GF-D8 (cell line): ENCODE measurements around the gene RNPC3.
"Not testable (repeated sequence)": the region's sequence is repeated elsewhere in the genome, so short reads cannot be mapped to it uniquely, and the experiment has no call there.

Experiments used
- DNase-seq: peaks from one replicate; lab custom pipeline; 2025; lab: John Stamatoyannopoulos, UW

The RNPC3 gene

DNA sequence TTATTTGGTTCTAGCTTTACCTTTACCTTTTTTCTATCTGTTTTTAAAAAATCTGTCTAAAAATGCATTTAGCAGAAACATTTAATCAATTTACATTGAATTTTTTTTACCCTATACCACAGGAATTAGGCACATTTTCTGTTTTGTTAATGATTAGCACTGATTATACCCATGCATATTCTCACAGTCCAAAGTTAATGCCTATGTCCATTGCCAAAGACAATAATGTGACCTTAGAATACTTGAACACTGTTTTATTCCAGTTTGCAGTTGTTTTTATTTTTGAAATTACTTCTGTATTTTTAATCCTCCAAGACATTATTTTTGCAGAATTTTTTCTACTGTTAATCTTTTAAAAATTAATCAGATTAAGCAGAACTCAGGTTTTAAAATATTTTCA lies 34.9 kb downstream of the RNPC3 start:
- DNase-seq, result no peak

DNA sequence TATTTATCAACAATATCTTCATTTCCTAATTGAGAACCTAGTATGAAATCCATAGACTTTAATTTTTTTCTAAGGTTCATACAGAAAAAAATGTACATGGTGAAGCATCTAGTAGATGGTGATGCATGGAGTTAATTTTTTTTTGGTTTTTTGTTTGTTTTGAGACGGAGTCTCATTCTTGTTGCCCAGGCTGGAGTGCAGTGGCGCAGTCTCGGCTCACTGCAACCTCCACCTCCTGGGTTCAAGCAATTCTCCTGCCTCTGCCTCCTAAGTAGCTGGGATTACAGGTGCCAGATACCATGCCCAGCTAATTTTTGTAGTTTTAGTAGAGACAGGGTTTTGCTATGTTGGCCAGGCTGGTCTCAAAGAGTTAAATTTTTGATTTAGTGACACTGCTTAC lies 35.6 kb downstream of the RNPC3 start:
- not testable (repeated sequence) for DNase-seq

DNA sequence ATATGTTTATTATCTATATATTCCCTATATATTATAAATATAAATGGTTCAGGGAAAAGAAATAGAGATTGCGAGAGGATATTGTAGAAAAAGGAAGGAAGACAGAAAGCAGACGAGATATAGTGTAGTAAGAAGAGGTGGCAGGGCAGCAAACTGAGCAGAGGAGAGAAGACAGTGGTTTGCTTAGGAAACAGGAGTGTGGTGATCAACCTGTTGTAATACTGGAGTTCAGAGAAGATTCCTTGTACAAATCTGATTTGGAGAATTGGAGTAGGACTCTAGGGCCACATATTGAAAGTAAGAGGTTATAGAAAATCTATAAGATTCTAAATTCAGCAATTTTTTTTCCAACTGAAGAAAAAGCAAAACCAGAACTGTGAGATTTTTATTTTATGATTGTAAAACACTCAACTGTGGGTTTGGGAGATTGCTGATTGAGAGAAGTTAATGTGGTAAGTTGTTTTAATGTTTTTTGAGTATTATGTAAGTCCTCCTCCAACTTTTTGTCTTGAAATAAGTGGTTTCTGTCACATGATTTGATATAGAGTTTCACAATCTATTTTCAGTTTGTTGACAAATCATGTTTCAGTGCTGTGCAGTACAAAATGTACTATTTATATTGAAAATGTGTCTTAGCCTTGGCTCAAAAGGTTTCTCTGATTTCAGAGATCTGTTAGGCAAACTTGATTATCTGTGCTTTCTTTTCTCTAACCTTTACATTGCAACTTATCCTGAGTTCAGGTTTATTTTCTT lies 36.3 kb downstream of the RNPC3 start:
- DNase-seq, result peak; percentile 44

DNA sequence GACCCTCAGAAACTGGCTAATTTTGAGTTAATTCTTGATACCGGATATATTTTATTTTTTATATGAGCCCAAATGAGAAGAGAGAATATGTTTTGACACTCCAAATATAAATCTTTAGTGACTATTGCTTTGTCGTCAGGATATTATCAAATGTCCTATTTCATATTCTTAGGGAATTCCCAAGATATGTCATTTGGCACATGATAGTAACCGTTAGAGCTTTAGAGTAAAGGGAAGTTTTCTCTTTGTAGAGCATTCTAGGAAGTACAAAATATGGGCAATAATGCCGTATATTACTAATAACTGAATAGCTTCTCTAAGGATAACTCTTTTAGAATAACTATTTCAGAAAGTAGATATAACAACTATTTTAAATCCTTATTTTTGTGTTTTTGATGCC lies 37.6 kb downstream of the RNPC3 start:
- DNase-seq, result no peak

DNA sequence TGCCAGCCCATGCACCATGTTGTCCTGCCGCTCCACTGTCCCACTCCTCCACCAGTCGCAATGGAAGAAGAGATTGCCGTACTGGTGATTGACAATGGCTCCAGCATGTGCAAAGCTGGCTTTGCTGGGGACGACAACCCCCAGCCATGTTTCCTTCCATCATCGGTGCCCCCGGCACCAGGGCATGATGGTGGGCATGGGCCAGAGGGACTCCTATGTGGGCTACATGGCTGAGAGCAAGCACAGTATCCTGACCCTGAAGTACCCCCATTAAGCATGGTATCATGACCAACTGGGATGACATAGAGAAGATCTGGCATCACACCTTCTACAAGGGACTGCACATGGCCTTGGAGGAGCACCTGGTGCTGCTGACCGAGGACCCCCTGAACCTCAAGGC lies 44.0 kb downstream of the RNPC3 start:
- DNase-seq, result no peak

DNA sequence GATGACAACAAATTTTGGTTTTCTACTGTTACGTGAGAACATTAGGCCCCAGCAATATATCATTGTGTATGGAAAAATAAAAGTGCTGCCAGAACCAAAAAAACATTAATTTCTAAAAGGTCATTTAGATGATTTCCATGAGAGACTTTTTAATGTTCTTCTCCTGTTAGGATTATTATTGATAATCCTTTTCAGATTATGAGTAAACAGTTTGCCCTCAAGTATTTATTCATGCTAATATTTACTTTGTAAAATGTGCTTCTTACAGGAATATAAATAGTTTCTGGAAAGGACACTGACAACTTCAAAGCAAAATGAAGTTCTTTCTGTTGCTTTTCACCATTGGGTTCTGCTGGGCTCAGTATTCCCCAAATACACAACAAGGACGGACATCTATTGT lies 45.8 kb downstream of the RNPC3 start, which contains the start of gene AMY2B:
Gene AMY2B, plus strand, starts transcription at position 301 of the 400 bp plus-strand sequence. Its CDS starts 14 bp downstream, at position 315.
- not testable (repeated sequence) for DNase-seq

DNA sequence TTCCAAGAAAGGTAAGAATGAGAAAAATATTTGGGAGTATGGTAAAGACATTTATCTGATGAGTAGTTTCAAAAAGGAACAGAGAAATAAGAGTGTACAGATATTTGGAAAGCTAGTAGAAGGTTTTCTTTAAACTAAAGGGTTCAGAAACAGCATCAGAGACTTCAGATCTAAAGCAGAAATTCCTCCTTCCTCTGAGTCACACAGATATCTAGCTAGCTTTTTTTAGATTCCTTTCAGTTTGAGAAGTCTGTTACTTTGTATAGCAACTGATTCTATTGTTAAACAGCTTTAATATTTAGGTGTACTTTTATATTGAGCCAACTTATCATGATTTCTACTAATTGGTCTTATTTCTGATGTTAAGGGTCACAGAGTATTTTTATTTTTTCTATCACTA lies 50.6 kb downstream of the RNPC3 start:
- DNase-seq, result no peak

DNA sequence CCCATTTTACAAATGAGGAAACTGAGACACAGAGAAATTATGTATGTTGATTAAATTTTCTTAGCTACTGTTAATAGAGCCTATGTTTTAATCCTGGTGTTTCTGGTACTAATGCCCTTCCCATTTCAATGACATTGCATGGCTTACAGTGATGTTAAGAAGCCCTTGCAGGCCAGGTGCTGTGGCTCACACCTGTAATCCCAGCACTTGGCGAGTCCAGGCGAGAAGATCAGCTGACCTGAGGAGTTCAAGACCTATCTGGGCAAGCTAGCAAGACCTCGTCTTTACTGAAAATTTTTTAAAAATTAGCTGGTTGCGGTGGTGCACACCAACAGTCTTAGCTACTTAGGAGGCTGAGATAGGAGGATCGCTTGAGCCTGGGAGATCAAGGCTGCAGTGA lies 51.3 kb downstream of the RNPC3 start:
- DNase-seq, result not testable (repeated sequence)

DNA sequence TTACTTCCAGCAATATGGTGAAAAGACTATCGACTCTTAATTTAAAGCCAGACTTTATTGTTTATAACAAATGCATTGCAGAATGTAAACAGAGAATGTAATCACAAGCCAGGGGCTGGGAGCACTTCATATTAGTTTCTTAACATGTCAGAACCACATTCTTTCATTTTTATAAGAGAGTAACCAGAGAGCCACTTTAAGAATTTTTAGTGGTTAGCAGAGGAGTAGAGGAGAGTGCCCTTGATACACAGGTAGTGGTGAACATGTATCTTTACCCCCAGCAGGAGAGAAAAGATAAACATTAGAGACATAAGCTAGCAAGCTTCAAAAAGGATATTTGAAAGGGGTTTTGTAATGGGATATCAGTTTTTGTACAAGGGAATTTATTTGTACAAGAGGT lies 57.0 kb downstream of the RNPC3 start:
- no peak for DNase-seq

DNA sequence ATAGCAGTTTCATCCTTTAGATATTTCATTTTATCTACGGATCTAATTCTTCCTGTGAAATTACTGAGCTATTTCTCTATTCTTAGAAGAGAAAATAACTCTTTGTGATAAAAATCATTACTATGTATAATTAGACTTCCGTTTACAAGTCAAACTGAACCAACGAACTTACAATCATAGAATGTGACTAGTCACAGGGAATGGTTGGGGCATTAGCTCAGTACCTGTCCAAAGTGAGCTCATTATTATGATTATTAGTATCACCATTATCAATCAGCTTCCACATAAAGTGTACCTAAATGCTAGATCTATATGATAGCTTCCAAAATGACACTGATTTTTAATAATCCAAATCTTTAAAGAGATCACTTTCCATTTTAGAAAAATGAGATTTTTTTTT lies 58.4 kb downstream of the RNPC3 start:
- DNase-seq, result no peak

DNA sequence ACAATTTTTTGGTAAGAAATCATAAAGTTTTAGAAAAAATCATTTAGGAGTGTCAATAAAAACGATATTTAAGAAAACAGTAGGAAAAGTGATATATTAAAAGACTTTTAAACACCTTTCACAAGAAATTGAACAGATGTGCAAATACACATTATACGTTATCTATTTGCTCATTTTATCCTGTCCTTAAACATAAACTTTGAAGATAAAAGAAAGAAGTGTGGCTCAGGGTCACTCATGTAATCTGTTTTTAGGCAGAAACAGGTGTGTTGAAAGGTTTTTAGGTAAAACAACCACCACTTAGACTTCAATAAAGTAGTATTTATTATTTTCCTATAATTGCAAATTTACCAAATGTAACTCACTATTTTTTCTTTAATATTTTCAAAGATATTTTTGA lies 59.0 kb downstream of the RNPC3 start:
- no peak for DNase-seq

DNA sequence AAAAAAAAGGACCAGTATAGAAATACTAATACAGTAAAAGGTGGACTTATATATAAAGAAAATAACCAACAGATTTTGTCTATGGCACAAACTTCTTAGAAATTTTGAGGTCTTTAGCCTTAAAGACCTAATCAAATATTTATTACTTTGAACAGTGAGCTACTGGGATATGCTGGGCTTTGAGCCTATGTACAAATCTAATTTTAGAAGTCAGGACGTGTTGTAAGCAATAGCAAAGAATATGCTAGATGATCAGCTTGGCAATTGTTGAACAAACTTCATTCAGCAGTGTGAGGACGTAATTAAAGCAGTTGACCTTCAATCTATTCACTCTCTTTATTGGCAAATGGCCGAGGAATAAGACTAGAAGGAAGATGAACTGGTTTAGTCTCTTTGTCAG lies 77.2 kb downstream of the RNPC3 start:
- DNase-seq, result not testable (repeated sequence)
